A549 (cell line): ENCODE data around the gene DPEP1. TPM values are rescaled to one million over a fixed set of nuclear protein-coding genes. Genes with fewer than 3 reads are reported as not detected.

ENCODE experiments used
- ATAC-seq, 2 experiments: fragments of 200-7000 bp in 1 of 2; fragments of >200 bp in 1 of 2; cut with Nextera tagmentation in 1 of 2; cut with Tn5 transposase in 1 of 2; 3 replicates each; pipeline versions ENCODE4 v1.8.0 to v1.9.1; 2018 to 2020; ENCODE audit warnings: mild to moderate bottlenecking in 1 of 2, moderate library complexity in 1 of 2
- CTCF ChIA-PET: fragments of 300-600 bp; sonication (Branson Sonifier 250); formaldehyde crosslinking; extraction: SDS; loops from one replicate; lab custom pipeline; 2021; ENCODE audit warnings: antibody characterized with exemption, inconsistent platforms; lab: Yijun Ruan, JAX
- POLR2A ChIA-PET: fragments of 350-600 bp; formaldehyde crosslinking; extraction: SDS; loops from one replicate; lab custom pipeline; 2021; ENCODE audit warnings: antibody characterized with exemption, inconsistent platforms; lab: Yijun Ruan, JAX
- DNase-seq, 2 experiments: peaks; one replicate each; pipeline versions ENCODE4 v3.0.0 to v3.0.0-alpha.2; 2011 to 2016; ENCODE audit warnings: low read depth in 1 of 2, low spot score in 1 of 2
- FAIRE-seq: peaks from 2 replicates; lab custom pipeline; 2011; peaks lifted over from hg19 to GRCh38; lab: Jason Lieb, UNC
- H3K27ac ChIP-seq, 2 experiments: fragments of >200 bp; sonication (Bioruptor Twin); formaldehyde crosslinking; 3 replicates each; pipeline ENCODE4 v1.5.1; 2016 to 2017
- H3K4me1 ChIP-seq: fragments of >200 bp; sonication (Bioruptor Twin); formaldehyde crosslinking; 3 replicates; pipeline ENCODE4 v1.6.1; 2016
- H3K4me2 ChIP-seq: fragments of >200 bp; sonication (Bioruptor Twin); formaldehyde crosslinking; 3 replicates; pipeline ENCODE4 v1.6.1; 2016
- H3K4me3 ChIP-seq: fragments of >200 bp; sonication (Bioruptor Twin); formaldehyde crosslinking; 3 replicates; pipeline ENCODE4 v1.5.1; 2016
- H3K9me3 ChIP-seq: fragments of >200 bp; sonication (Bioruptor Twin); formaldehyde crosslinking; 3 replicates; pipeline ENCODE4 v1.6.1; 2016
- CBX8 ChIP-seq: fragments of 200-600 bp; sonication (generic); IDR thresholded peaks from 2 replicates; pipeline ENCODE4 v1.6.1; 2016
- CTCF ChIP-seq: fragments of >200 bp; sonication (Bioruptor Twin); formaldehyde crosslinking; IDR thresholded peaks from 3 replicates; pipeline ENCODE4 v1.5.1; 2016
- ELK1 ChIP-seq: fragments of 150-350 bp; IDR thresholded peaks from 2 replicates; pipeline ENCODE4 v1.6.1; 2014; ENCODE audit warnings: low read depth, mild to moderate bottlenecking, low read length
- FOSB ChIP-seq: fragments of 250-450 bp; sonication (Bioruptor Pico); IDR thresholded peaks from 2 replicates; pipeline ENCODE4 v1.5.0; 2020; ENCODE audit warnings: mild to moderate bottlenecking, moderate library complexity
- FOXS1 ChIP-seq: fragments of 250-450 bp; sonication (Bioruptor Pico); IDR thresholded peaks from 2 replicates; pipeline ENCODE4 v1.5.0; 2020; ENCODE audit warnings: mild to moderate bottlenecking, moderate library complexity
- HDAC2 ChIP-seq: fragments of 200-600 bp; sonication (generic); IDR thresholded peaks from 2 replicates; pipeline ENCODE4 v1.6.1; 2016
- HEYL ChIP-seq: fragments of 250-450 bp; sonication (Bioruptor Pico); IDR thresholded peaks from 2 replicates; pipeline ENCODE4 v1.8.0; 2021; ENCODE audit warnings: mild to moderate bottlenecking, moderate library complexity
- HOXB13 ChIP-seq: fragments of 250-450 bp; sonication (Bioruptor Pico); IDR thresholded peaks from 2 replicates; pipeline ENCODE4 v1.5.0; 2020; ENCODE audit warnings: low read depth, mild to moderate bottlenecking, moderate library complexity
- JUN ChIP-seq, 2 experiments: fragments of >200 bp; sonication (Bioruptor Twin); formaldehyde crosslinking; IDR thresholded peaks; 2 replicates in 1 of 2; 3 replicates in 1 of 2; pipeline ENCODE4 v1.6.1; 2016 to 2017
- JUNB ChIP-seq: fragments of >200 bp; sonication (Bioruptor Twin); formaldehyde crosslinking; IDR thresholded peaks from 2 replicates; pipeline ENCODE4 v1.6.1; 2016
- MAX ChIP-seq: IDR thresholded peaks from 2 replicates; pipeline ENCODE4 v1.6.1; 2012
- MAZ ChIP-seq: fragments of 150-350 bp; IDR thresholded peaks from 2 replicates; pipeline ENCODE4 v1.6.1; 2014; ENCODE audit warnings: antibody characterized with exemption, low read depth, low read length, borderline replicate concordance
- MYC ChIP-seq: IDR thresholded peaks from 2 replicates; pipeline ENCODE4 v1.6.1; 2012; ENCODE audit warnings: mild to moderate bottlenecking, inconsistent platforms, low read length, improper control_type of control experiment, borderline replicate concordance
- PHF8 ChIP-seq: fragments of 200-600 bp; sonication (generic); IDR thresholded peaks from 2 replicates; pipeline ENCODE4 v1.6.1; 2016; ENCODE audit warnings: low read depth, mild to moderate bottlenecking, antibody characterized with exemption, moderate library complexity, borderline replicate concordance
- POLR2AphosphoS2 ChIP-seq: conservative IDR thresholded peaks from 2 replicates; pipeline ENCODE4 v1.6.1; 2012; ENCODE audit warnings: low read length, improper control_type of control experiment, inconsistent platforms
- RAD21 ChIP-seq, 2 experiments: fragments of >200 bp in 1 of 2; sonication (Bioruptor Twin) in 1 of 2; formaldehyde crosslinking in 1 of 2; IDR thresholded peaks in 1 of 2; conservative IDR thresholded peaks in 1 of 2; 2 replicates in 1 of 2; 3 replicates in 1 of 2; pipeline ENCODE4 v1.6.1; 2012 to 2018; ENCODE audit warnings: inconsistent platforms in 1 of 2
- REST ChIP-seq: fragments of 200-600 bp; sonication (generic); IDR thresholded peaks from 2 replicates; pipeline ENCODE4 v1.6.1; 2016; ENCODE audit warnings: antibody characterized with exemption, mild to moderate bottlenecking, moderate library complexity
- RFX5 ChIP-seq: fragments of 450-650 bp; IDR thresholded peaks from 2 replicates; pipeline ENCODE4 v1.7.1; 2014; ENCODE audit warnings: antibody characterized with exemption, mild to moderate bottlenecking, moderate library complexity
- SMC3 ChIP-seq: fragments of >200 bp; sonication (Bioruptor Twin); formaldehyde crosslinking; IDR thresholded peaks from 3 replicates; pipeline ENCODE4 v1.6.1; 2018; ENCODE audit warnings: inconsistent platforms
- TP53 ChIP-seq: fragments of 250-450 bp; sonication (Bioruptor Pico); IDR thresholded peaks from 2 replicates; pipeline ENCODE4 v1.5.0; 2021; ENCODE audit warnings: mild to moderate bottlenecking, moderate library complexity
- ZFP36 ChIP-seq: fragments of 450-650 bp; IDR thresholded peaks from 2 replicates; pipeline ENCODE4 v1.6.1; 2014; ENCODE audit warnings: borderline replicate concordance; ENCODE audit not compliant: partially characterized antibody
- ZSCAN20 ChIP-seq: fragments of 250-450 bp; sonication (Bioruptor Pico); IDR thresholded peaks from 2 replicates; pipeline ENCODE4 v1.8.0; 2022; ENCODE audit warnings: mild to moderate bottlenecking, moderate library complexity
- WGBS: methylation state at CpG from one replicate; pipeline ENCODE4 v1.1.6; 2017; ENCODE audit errors: missing lambda C conversion rate; 5-methylcytosine and 5-hydroxymethylcytosine counted together
- polyA plus RNA-seq, 4 experiments: library from polyadenylated mRNA; depleted of rRNA in 3 of 4; stranded (reverse); fragments of >200 nt; fragmentation: RNase III in 1 of 4; extraction: RNeasy Plus Mini Kit Qiagen cat#74134 plus additional on column Dnase treatment in 1 of 4; gene quantifications; 2 replicates in 3 of 4; 3 replicates in 1 of 4; pipeline ENCODE4 v1.2.3, GENCODE V29; 2011 to 2017
- TF ChIP-seq, protein P1 (sequence below): fragments of 250-450 bp; sonication (Bioruptor Pico); IDR thresholded peaks from 2 replicates; pipeline ENCODE4 v1.5.0; 2020; ENCODE audit warnings: low read depth, mild to moderate bottlenecking, moderate library complexity

The DPEP1 gene
- polyA plus RNA-seq, 2 of the 4 experiments (the other 2 are of a cell fraction): 1.3 to 1.5 TPM

DNA sequence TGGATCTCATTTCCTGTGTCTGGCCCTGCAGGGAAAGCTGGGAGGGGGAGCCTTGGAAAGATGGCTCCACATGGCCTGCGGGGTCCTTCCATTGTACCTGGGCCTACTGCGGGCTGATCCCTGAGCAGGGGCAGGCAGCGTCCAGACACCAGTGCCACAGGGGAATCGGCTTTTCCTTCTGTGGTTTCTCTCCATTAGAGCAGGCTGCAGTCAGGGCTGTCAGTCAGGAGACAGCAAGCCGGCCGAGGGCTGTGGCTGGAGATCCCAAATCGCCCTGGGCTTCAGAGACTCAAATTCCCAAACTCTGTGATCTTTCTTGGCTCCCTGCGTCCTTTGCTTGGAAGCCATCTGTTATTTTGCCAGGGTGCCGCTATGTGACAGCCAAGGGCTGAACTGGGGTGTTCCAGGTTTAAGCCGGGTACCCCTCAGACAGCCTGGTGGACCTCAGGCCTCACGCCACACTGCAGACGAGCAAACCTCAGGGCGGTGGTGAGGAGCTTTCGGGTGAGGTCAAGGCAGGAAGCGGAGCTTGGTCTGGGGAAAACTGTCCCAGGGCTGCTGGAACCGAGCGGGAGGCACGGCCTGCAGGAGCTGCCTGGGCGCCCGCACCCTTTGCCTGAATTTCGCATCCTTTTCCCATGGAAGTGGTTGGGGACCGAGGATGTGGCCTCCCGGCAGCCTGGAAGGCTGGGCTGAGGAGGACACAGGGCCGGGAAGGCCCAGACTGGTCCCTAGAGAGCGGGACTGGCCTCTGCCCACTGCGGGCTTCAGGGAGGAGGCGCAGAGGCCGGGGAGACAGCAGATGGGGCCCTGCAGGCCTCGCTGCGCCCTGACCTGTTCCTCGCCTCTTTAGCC lies 39.4 kb upstream of the DPEP1 start:
- POLR2A ChIA-PET: no interaction called here
- CTCF ChIA-PET: interaction anchor here (0.7 to 2.2 kb wide), 17 partner anchors 9 to 232 kb away, joined by 3 to 18 read pairs (median 4); no protein-coding TSS in a partner anchor
- peaks cover 15% of the 10 kb centered on the region for H3K4me1 ChIP-seq
- peak in 1 of 2 experiments; percentile 50; a peak in 5 of 6 replicates for ATAC-seq
- FAIRE-seq: no peak
- peak overlapping the region; percentile 73 for H3K4me3 ChIP-seq
- H3K9me3 ChIP-seq: no peaks in the 10 kb centered on the region
- H3K27ac ChIP-seq: peak overlapping the region; percentile 90 to 97
- TF ChIP-seq HOXB13 (CRISPR knock-in tag): no peak
- no peak for TF ChIP-seq HEYL
- TF ChIP-seq JUN (IDR thresholded peaks at IDR 0.05): no peak
- TF ChIP-seq POLR2AphosphoS2: no peak
- TF ChIP-seq, protein P1, sequence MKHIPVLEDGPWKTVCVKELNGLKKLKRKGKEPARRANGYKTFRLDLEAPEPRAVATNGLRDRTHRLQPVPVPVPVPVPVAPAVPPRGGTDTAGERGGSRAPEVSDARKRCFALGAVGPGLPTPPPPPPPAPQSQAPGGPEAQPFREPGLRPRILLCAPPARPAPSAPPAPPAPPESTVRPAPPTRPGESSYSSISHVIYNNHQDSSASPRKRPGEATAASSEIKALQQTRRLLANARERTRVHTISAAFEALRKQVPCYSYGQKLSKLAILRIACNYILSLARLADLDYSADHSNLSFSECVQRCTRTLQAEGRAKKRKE (CRISPR knock-in tag): no peak
- H3K4me2 ChIP-seq: peak overlapping the region; percentile 76
- DNase-seq: no peak
- WGBS: 86% methylated on average over 22 of the region's 31 CpGs

- FAIRE-seq (no peak), ATAC-seq (peak; percentile 69 to 90), DNase-seq (peak; percentile 84 to 92)
- TF ChIP-seq MYC (peak; percentile 47; the same call in 1 of the 2 replicates), TP53 (CRISPR knock-in tag) (no peak), ZFP36 (no peak), POLR2AphosphoS2 (no peak), MAZ (no peak), FOSB (CRISPR knock-in tag) (no peak), JUNB (no peak), HDAC2 (no peak), MAX (peak; percentile 72), PHF8 (peak; percentile 27; the same call in 1 of the 2 replicates), SMC3 (peak; percentile 85), ELK1 (no peak), ZSCAN20 (CRISPR knock-in tag) (no peak), REST (no peak), RAD21 (conservative IDR thresholded peaks at IDR 0.05 in 1 of 2, IDR thresholded peaks at IDR 0.05 in 1 of 2) (peak; percentile 79 to 91), FOXS1 (no peak), JUN (IDR thresholded peaks at IDR 0.05) (peak in 1 of 2 experiments; percentile 42; a peak in 1 of 5 replicates), CBX8 (no peak), RFX5 (no peak), CTCF (peak; percentile 90)
- TF ChIP-seq, protein P1 (CRISPR knock-in tag): no peak
- no peaks in the 10 kb centered on the region for H3K9me3 ChIP-seq
- CTCF ChIA-PET: interaction anchor here (0.8 to 2.7 kb wide), 22 partner anchors 10 to 125 kb away, joined by 3 to 18 read pairs (median 5); partner anchors contain the start of gene DPEP1
- WGBS: under 1% methylated on average over 37 of the region's 55 CpGs
- peak overlapping the region; percentile 90 to 97 for H3K27ac ChIP-seq
- POLR2A ChIA-PET: interaction anchor here (0.6 kb wide), 1 partner anchor 112 kb away, joined by 3 read pairs; the partner anchor contains the start of gene CDK10
- H3K4me3 ChIP-seq: peak overlapping the region; percentile 73
- peaks cover 15% of the 10 kb centered on the region for H3K4me1 ChIP-seq
- peak overlapping the region; percentile 76 for H3K4me2 ChIP-seq
Measured at GRCh38 chr16:89574681-89575246, 38.7 kb upstream of the DPEP1 start.
